GM21717 (cell line): ENCODE results near the gene BTG3.

Experiments used
- ATAC-seq: cut with Tn5 transposase; IDR thresholded peaks from one replicate; pipeline ENCODE4 v1.9.1; 2021; ENCODE audit warnings: mild to moderate bottlenecking, moderate library complexity; ENCODE audit not compliant: unreplicated experiment

BTG3 gene

GRCh38 chr21:17590430-17590829, 22.3 kb downstream of the BTG3 start:
- ATAC-seq = no peak

- ATAC-seq = no peak
These were observed 26.7 kb downstream of the BTG3 start for GRCh38 chr21:17585875-17586450.

- no peak for ATAC-seq
These were observed 28.8 kb downstream of the BTG3 start for GRCh38 chr21:17583898-17584297.

GRCh38 chr21:17580319-17580718, 32.4 kb downstream of the BTG3 start:
- no peak for ATAC-seq

DNA sequence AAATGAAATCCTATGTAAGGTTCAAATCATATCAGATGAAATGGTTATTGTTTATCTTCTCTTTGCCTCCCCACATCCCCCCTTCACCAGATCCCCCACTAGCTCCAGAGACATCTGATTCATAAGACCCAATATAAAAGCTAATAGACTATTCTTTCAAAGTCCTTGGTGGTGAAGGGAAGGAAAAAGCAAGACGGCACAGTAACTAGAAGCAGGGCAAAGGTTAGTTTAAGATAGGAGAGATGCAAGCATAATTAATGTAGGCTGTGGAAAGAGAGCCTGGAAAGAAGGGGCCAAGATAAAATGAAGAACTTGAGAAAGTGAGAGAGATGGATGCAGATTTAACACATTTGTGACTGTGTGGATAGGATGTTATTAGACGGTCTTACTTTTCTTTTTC, 33.8 kb downstream of the BTG3 start:
- ATAC-seq = no peak

- no peak for ATAC-seq
These were observed 34.5 kb downstream of the BTG3 start for GRCh38 chr21:17578162-17578561.

- ATAC-seq = no peak
These were observed 35.0 kb downstream of the BTG3 start for GRCh38 chr21:17577701-17578100.

DNA sequence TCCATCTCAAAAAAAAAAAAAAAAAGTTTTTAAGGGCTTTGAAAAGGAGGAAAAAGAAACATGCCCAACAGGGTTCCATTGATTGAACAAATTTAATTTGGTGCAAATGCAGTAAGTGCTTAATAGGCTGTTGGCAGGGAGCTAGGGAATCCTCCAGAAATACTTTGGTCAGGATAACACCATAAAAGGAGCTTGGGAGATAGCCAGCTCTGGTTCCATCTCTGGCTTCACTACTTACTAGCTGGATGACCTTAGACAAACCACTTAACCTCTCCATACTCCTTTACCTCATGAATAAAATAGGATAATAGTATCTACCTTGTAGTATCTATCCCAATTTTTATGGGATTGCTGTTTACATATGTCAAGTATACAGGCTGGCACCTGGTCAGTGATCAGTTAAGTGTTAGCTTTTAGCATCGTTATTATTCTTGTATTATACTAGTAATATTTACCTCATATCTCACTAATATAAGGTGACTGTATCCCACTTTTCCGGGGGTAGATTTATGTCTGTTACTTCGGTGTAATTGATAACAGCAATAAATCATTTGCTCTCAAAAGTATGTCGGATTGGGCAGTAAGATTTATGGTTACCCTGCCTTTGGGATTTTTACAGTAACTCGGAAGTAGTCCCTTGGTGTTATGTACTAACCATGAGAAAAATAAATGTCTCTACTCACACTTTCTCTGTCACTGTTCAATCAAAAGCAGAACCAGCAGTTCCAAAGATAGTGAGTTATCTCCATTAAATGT, 36.4 kb downstream of the BTG3 start:
- ATAC-seq = no peak

DNA sequence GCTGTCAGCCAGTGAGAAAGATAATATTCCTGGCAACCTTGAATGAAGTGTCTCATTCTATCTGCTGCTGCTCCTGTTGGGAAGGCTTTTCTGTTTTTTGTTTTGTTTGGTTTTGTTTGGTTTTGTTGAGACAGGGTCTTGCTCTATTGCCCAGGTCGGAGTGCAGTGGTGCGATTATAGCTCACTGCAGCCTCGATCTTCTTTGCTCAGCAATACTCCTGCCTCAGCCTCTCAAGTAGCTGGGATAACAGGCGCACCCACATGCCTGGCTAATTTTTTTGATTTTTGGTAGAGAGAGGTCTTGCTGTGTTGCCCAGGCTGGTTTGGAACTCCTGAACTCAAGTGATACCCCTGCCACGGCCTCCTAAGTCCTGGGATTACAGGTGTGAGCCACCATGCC, 37.6 kb downstream of the BTG3 start:
- ATAC-seq = no peak

GRCh38 chr21:17572431-17572830, 40.3 kb downstream of the BTG3 start:
- no peak for ATAC-seq

DNA sequence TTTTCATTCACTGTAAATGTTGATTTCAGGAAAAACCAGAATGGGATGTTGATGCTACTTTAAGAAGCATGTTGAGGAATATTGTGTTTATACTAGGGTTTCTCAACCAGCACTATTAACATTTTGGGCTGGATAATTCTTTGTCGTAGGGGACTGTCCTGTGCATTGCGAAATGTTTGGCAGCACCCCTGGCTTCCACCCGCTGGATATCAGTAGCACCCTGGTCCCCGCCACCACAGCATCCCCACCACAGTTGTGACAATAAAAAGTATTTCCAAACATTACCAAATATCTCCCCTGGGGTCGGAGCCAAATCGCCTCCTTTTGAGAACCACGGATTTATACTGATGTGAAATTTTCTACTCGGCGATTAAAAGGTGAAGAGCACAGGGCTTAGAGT, 41.9 kb downstream of the BTG3 start:
- no peak for ATAC-seq

GRCh38 chr21:17560377-17561025, 52.2 kb downstream of the BTG3 start:
- ATAC-seq = no peak

DNA sequence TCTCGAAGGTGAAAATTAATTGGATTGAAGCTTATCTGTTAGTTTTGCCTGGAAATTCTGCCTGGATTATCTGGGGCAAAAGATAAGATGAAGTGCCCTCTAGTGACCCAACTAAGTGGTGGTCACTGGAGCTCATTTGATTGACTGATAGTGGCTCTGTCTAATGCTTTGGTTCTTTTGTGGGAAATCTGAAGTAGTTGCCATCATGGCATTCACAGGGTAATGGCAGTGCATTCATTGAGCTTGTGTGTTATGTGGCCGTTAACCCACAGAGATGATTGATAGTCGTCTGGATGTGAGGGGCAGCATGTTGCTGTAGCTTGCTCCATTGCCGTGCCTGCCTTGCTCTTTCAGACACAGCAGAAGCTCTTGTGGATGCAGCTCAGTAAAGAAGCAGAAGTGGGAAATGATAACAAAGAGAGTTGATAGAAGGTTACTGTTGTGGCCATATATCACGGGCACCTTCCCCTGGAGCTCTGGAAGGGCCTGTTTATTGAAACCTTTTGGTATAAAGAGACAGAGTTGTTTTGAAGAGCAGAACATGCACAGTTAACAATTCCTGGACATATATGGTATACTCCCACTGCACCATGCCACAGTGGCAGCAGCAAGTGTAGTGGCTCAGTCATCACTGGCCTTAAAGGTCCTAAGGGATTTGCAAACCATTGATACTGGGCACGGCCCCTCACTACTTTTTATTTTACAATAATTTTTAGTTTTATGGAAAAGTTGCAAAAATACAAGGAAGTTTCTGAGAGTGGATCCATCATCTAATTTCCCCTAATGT, 57.8 kb downstream of the BTG3 start:
- ATAC-seq = no peak

- no peak for ATAC-seq
These were observed 58.6 kb downstream of the BTG3 start for GRCh38 chr21:17554120-17554519.

- ATAC-seq = no peak
These were observed 60.3 kb downstream of the BTG3 start for GRCh38 chr21:17552410-17552809.

DNA sequence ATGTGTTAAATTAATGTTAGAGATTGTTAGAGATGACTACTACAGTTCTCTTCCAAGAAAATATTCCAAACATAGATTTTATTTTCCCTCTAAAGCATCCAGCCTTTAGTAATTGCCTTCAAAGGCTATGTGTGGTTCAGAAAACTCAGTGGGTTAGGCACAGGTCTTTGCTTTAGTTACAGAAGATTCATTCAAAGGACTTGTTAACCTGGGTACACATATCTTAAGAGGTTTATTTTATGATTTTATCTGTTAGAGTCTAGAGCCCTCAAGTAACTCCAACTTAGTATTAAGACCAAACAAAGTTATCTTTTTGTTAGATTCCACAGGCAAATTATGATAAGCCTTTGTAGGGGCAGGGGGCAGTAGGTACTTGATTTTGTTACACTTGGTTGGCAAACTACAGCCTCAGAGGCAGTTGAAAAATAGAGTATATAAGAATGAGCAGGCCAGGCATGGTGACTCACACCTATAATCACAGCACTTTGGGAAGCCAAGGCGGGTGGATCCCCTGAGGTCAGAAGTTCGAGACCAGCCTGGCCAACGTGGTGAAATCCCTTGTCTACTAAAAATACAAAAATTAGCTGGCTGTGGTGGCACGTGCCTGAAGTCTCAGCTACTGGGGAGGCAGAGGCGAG, 61.9 kb downstream of the BTG3 start:
- no peak for ATAC-seq

- ATAC-seq = no peak
These were observed 64.4 kb downstream of the BTG3 start for GRCh38 chr21:17548262-17548661.

GRCh38 chr21:17545007-17545406, 67.7 kb downstream of the BTG3 start:
- ATAC-seq = no peak
